Neural cell (in vitro differentiated cells): Measurements from ENCODE around the gene ZNF444.

ENCODE experiments used
- EZH2 ChIP-seq: fragments of 200-600, 300-800 bp; shearing (Covaris generic), sonication (generic); IDR thresholded peaks from 2 replicates; pipeline ENCODE4 v1.6.1; 2014; ENCODE audit warnings: antibody characterized with exemption, low read length, borderline replicate concordance, mild to moderate bottlenecking; ENCODE audit not compliant: insufficient read depth, poor library complexity, severe bottlenecking
- TF ChIP-seq, protein P1 (sequence below): fragments of 450-650 bp; IDR thresholded peaks from 2 replicates; pipeline ENCODE4 v1.5.1; 2014; ENCODE audit warnings: antibody characterized with exemption, mild to moderate bottlenecking, moderate library complexity; ENCODE audit not compliant: poor library complexity, severe bottlenecking
- TF ChIP-seq, protein P2 (sequence below): IDR thresholded peaks from 2 replicates; pipeline ENCODE4 v1.6.1; 2012; ENCODE audit warnings: borderline replicate concordance

DNA sequence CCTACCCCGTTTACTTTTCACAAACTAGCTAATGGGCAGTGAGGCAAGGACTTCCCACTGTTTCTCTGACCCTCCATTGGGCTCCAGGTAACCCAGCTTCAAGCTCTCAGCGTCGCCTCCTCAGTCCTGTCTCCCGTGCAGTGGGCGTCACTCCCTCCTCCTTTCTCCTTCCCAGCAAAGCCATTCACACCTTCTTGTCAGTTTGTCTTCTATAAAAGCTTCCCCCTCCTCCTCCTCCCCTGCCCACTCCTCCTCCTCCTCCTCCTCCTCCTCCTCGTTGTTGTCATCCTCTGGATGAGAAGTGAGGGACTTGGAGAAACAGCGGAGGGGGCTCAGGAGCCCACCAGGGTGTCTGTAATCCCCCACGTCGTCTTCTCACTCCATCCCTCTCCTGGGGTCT, 33.0 kb downstream of the ZNF444 start:
- TF ChIP-seq, protein P1, sequence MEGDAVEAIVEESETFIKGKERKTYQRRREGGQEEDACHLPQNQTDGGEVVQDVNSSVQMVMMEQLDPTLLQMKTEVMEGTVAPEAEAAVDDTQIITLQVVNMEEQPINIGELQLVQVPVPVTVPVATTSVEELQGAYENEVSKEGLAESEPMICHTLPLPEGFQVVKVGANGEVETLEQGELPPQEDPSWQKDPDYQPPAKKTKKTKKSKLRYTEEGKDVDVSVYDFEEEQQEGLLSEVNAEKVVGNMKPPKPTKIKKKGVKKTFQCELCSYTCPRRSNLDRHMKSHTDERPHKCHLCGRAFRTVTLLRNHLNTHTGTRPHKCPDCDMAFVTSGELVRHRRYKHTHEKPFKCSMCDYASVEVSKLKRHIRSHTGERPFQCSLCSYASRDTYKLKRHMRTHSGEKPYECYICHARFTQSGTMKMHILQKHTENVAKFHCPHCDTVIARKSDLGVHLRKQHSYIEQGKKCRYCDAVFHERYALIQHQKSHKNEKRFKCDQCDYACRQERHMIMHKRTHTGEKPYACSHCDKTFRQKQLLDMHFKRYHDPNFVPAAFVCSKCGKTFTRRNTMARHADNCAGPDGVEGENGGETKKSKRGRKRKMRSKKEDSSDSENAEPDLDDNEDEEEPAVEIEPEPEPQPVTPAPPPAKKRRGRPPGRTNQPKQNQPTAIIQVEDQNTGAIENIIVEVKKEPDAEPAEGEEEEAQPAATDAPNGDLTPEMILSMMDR: no peak
- TF ChIP-seq, protein P2, sequence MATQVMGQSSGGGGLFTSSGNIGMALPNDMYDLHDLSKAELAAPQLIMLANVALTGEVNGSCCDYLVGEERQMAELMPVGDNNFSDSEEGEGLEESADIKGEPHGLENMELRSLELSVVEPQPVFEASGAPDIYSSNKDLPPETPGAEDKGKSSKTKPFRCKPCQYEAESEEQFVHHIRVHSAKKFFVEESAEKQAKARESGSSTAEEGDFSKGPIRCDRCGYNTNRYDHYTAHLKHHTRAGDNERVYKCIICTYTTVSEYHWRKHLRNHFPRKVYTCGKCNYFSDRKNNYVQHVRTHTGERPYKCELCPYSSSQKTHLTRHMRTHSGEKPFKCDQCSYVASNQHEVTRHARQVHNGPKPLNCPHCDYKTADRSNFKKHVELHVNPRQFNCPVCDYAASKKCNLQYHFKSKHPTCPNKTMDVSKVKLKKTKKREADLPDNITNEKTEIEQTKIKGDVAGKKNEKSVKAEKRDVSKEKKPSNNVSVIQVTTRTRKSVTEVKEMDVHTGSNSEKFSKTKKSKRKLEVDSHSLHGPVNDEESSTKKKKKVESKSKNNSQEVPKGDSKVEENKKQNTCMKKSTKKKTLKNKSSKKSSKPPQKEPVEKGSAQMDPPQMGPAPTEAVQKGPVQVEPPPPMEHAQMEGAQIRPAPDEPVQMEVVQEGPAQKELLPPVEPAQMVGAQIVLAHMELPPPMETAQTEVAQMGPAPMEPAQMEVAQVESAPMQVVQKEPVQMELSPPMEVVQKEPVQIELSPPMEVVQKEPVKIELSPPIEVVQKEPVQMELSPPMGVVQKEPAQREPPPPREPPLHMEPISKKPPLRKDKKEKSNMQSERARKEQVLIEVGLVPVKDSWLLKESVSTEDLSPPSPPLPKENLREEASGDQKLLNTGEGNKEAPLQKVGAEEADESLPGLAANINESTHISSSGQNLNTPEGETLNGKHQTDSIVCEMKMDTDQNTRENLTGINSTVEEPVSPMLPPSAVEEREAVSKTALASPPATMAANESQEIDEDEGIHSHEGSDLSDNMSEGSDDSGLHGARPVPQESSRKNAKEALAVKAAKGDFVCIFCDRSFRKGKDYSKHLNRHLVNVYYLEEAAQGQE: no peak
- no peak for TF ChIP-seq EZH2
